OCI-LY7 (cell line): ENCODE measurements around the gene TNS1. TPM values are rescaled to one million over a fixed set of nuclear protein-coding genes. Genes with fewer than 3 reads are reported as not detected.

Experiments
- BruUV-seq: library from RNA; stranded (reverse); fragments of 400-500 nt; replicated peaks from 2 replicates; lab custom pipeline; 2021; lab: Mats Ljungman, UMichigan
- CTCF ChIA-PET: fragments of 300-600 bp; sonication (Branson Sonifier 250); formaldehyde crosslinking; loops from one replicate; lab custom pipeline; 2022; ENCODE audit warnings: antibody characterized with exemption; ENCODE audit not compliant: unreplicated experiment; lab: Charles Lee
- POLR2A ChIA-PET: fragments of 300-600 bp; sonication (Branson Sonifier 250); formaldehyde crosslinking; loops from one replicate; lab custom pipeline; 2022; ENCODE audit warnings: antibody characterized with exemption; lab: Charles Lee
- DNase-seq: peaks from one replicate; pipeline ENCODE4 v3.0.0-alpha.2; 2015; ENCODE audit warnings: low spot score
- H2AFZ ChIP-seq: fragments of 200-600 bp; sonication (generic), shearing (Covaris generic); 2 replicates; pipeline ENCODE4 v1.6.1; 2014; ENCODE audit warnings: mild to moderate bottlenecking, antibody characterized with exemption, low read length, moderate library complexity
- H3K27ac ChIP-seq: fragments of 200-600 bp; sonication (generic); 2 replicates; pipeline ENCODE4 v1.5.1; 2014; ENCODE audit warnings: mixed run types, low read depth, mild to moderate bottlenecking, moderate library complexity, low read length, inconsistent platforms; ENCODE audit not compliant: poor library complexity, severe bottlenecking
- H3K36me3 ChIP-seq: fragments of 200-600 bp; sonication (generic); 2 replicates; pipeline ENCODE4 v1.6.1; 2014; ENCODE audit warnings: mild to moderate bottlenecking, antibody characterized with exemption, low read length, moderate library complexity, mixed read lengths; ENCODE audit not compliant: insufficient read depth
- H3K4me1 ChIP-seq: fragments of 200-600 bp; sonication (generic); 2 replicates; pipeline ENCODE4 v1.5.1; 2014; ENCODE audit warnings: mild to moderate bottlenecking, low read length; ENCODE audit not compliant: insufficient read depth, poor library complexity, severe bottlenecking
- H3K4me2 ChIP-seq: fragments of 200-600 bp; sonication (generic); 2 replicates; pipeline ENCODE4 v1.6.1; 2014; ENCODE audit warnings: mild to moderate bottlenecking, low read length
- H3K4me3 ChIP-seq: fragments of 200-600 bp; sonication (generic); 2 replicates; pipeline ENCODE4 v1.5.1; 2014; ENCODE audit warnings: mild to moderate bottlenecking, low read depth, low read length; ENCODE audit not compliant: poor library complexity, severe bottlenecking
- H3K79me2 ChIP-seq: fragments of 200-600 bp; sonication (generic); 2 replicates; pipeline ENCODE4 v1.6.1; 2016; ENCODE audit warnings: low read depth, mild to moderate bottlenecking, low read length, moderate library complexity, mixed read lengths; ENCODE audit not compliant: insufficient read depth
- H3K9me2 ChIP-seq: fragments of 200-600 bp; sonication (generic); 2 replicates; pipeline ENCODE4 v1.6.1; 2016; ENCODE audit warnings: mild to moderate bottlenecking, low read length, mixed read lengths; ENCODE audit not compliant: insufficient read depth
- H3K9me3 ChIP-seq: fragments of 200-600 bp; sonication (generic); 2 replicates; pipeline ENCODE4 v1.6.1; 2014; ENCODE audit warnings: mild to moderate bottlenecking, mixed run types, low read length, mixed read lengths
- H4K20me1 ChIP-seq: fragments of 200-600 bp; sonication (generic); 2 replicates; pipeline ENCODE4 v1.6.1; 2014; ENCODE audit warnings: mild to moderate bottlenecking, antibody characterized with exemption, low read length, moderate library complexity, mixed read lengths; ENCODE audit not compliant: insufficient read depth
- EZH2phosphoT487 ChIP-seq: fragments of 200-600 bp; sonication (generic); IDR thresholded peaks from 2 replicates; pipeline ENCODE4 v1.6.1; 2018; ENCODE audit warnings: low read depth, borderline replicate concordance, mild to moderate bottlenecking, mixed run types, antibody characterized with exemption, low read length, moderate library complexity, mixed read lengths
- intact Hi-C: fragments of 100-400 bp; cut with micrococcal nuclease; formaldehyde crosslinking; loops from one replicate; pipeline ENCODE4 v1.10.0; 2022; ENCODE audit not compliant: unreplicated experiment
- total RNA-seq, 2 experiments: library from RNA; depleted of rRNA in 1 of 2; stranded (reverse); fragments of >200 nt in 1 of 2; shearing (Covaris generic) in 1 of 2; gene quantifications; 2 replicates each; pipeline ENCODE4 v1.2.3, GENCODE V29; 2014 to 2022
- TF ChIP-seq, protein P1 (sequence below): fragments of 200-600 bp; sonication (generic); conservative IDR thresholded peaks from 2 replicates; pipeline ENCODE4 v1.5.1; 2014; ENCODE audit warnings: mild to moderate bottlenecking, antibody characterized with exemption, low read length, moderate library complexity, mixed read lengths

The TNS1 gene
- total RNA-seq, 2 experiments from 2014 or later: not detected

- H2AFZ ChIP-seq: no peak overlapping the region
- no peaks in the 10 kb centered on the region for H3K79me2 ChIP-seq
- BruUV-seq: no TSS peak
- CTCF ChIA-PET: no interaction called here
- H3K36me3 ChIP-seq: no peaks in the 10 kb centered on the region
- TF ChIP-seq, protein P1, sequence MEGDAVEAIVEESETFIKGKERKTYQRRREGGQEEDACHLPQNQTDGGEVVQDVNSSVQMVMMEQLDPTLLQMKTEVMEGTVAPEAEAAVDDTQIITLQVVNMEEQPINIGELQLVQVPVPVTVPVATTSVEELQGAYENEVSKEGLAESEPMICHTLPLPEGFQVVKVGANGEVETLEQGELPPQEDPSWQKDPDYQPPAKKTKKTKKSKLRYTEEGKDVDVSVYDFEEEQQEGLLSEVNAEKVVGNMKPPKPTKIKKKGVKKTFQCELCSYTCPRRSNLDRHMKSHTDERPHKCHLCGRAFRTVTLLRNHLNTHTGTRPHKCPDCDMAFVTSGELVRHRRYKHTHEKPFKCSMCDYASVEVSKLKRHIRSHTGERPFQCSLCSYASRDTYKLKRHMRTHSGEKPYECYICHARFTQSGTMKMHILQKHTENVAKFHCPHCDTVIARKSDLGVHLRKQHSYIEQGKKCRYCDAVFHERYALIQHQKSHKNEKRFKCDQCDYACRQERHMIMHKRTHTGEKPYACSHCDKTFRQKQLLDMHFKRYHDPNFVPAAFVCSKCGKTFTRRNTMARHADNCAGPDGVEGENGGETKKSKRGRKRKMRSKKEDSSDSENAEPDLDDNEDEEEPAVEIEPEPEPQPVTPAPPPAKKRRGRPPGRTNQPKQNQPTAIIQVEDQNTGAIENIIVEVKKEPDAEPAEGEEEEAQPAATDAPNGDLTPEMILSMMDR: no peak
- no peak for TF ChIP-seq EZH2phosphoT487
- no peaks in the 10 kb centered on the region for H3K9me2 ChIP-seq
- POLR2A ChIA-PET: no interaction called here
- no peaks in the 10 kb centered on the region for H4K20me1 ChIP-seq
- no peaks in the 10 kb centered on the region for H3K9me3 ChIP-seq
- intact Hi-C loops: no loop called here
- no peak overlapping the region for H3K4me3 ChIP-seq
- no peak overlapping the region for H3K4me2 ChIP-seq
- no peak for DNase-seq
- no peak overlapping the region for H3K27ac ChIP-seq
- no peaks in the 10 kb centered on the region for H3K4me1 ChIP-seq
Measured at GRCh38 chr2:217813828-217814227, 189.0 kb downstream of the TNS1 start.

DNA sequence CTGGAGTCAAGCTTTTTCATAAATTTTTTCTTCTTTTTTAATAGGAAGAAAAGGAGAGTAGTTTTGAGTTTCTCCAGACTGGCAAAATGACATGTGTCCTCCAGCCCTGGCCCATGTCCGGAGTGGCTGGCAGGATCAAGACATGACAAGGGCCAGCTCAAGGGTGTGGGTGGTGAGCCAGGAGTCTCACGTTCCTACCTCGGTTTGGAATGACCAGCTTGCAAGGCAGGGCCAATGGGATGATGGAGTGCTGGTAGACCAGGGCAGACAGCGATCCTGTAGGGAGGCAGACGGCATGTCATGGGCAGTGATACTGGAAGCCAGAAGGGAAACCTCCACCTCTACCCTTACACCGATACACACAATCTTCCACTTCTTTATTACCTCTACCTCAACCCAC is 190.6 kb downstream of the TNS1 start:
- POLR2A ChIA-PET: no interaction called here
- no peaks in the 10 kb centered on the region for H3K79me2 ChIP-seq
- no peaks in the 10 kb centered on the region for H3K9me2 ChIP-seq
- H3K27ac ChIP-seq: no peak overlapping the region
- no peaks in the 10 kb centered on the region for H3K9me3 ChIP-seq
- H3K4me3 ChIP-seq: no peak overlapping the region
- no peak overlapping the region for H2AFZ ChIP-seq
- H3K4me2 ChIP-seq: no peak overlapping the region
- H3K36me3 ChIP-seq: no peaks in the 10 kb centered on the region
- CTCF ChIA-PET: no interaction called here
- no peak for DNase-seq
- intact Hi-C loops: no loop called here
- TF ChIP-seq, protein P1: no peak
- TF ChIP-seq EZH2phosphoT487: no peak
- no TSS peak for BruUV-seq
- H3K4me1 ChIP-seq: no peaks in the 10 kb centered on the region
- H4K20me1 ChIP-seq: no peaks in the 10 kb centered on the region

- intact Hi-C loops: no loop called here
- TF ChIP-seq EZH2phosphoT487: no peak
- TF ChIP-seq, protein P1: no peak
- DNase-seq: no peak
- Histone ChIP-seq H3K9me2 (no peaks in the 10 kb centered on the region), H4K20me1 (no peaks in the 10 kb centered on the region), H3K27ac (no peak overlapping the region), H3K79me2 (no peaks in the 10 kb centered on the region), H2AFZ (no peak overlapping the region), H3K4me1 (no peaks in the 10 kb centered on the region), H3K4me2 (no peak overlapping the region), H3K36me3 (no peaks in the 10 kb centered on the region), H3K9me3 (no peaks in the 10 kb centered on the region), H3K4me3 (no peak overlapping the region)
- CTCF ChIA-PET: no interaction called here
- no TSS peak for BruUV-seq
- POLR2A ChIA-PET: no interaction called here
Measured at GRCh38 chr2:217810260-217810659, 192.5 kb downstream of the TNS1 start.
